IMR-90 (cell line): ENCODE data around the gene ETV3L. TPM values are rescaled to one million over a fixed set of nuclear protein-coding genes. Genes with fewer than 3 reads are reported as not detected.

Source experiments
- ATAC-seq: fragments of 200-7000 bp; cut with Tn5 transposase; 2 replicates; pipeline ENCODE4 v1.9.1; 2020; ENCODE audit warnings: low read depth, mild to moderate bottlenecking, moderate library complexity
- BruUV-seq: library from RNA; stranded (reverse); fragments of 400-500 nt; replicated peaks from 2 replicates; lab custom pipeline; 2021; lab: Mats Ljungman, UMichigan
- CTCF ChIA-PET: fragments of 300-600 bp; formaldehyde crosslinking; extraction: SDS; loops from one replicate; lab custom pipeline; 2021; ENCODE audit warnings: antibody characterized with exemption; lab: Yijun Ruan, JAX
- POLR2A ChIA-PET: fragments of 300-600 bp; sonication (Branson Sonifier 250); formaldehyde crosslinking; loops from one replicate; lab custom pipeline; 2022; ENCODE audit warnings: antibody characterized with exemption; ENCODE audit not compliant: unreplicated experiment; lab: Charles Lee
- DNase-seq: peaks from one replicate; pipeline ENCODE4 v3.0.0; 2013
- H2AFZ ChIP-seq: replicated peaks from 2 replicates; pipeline ENCODE3; 2013; ENCODE audit warnings: low read length, mild to moderate bottlenecking; ENCODE audit not compliant: poor library complexity
- H2AK5ac ChIP-seq: 2 replicates; pipeline ENCODE4 v1.6.1; 2013; ENCODE audit warnings: low read depth, low read length, inconsistent platforms
- H2AK9ac ChIP-seq: replicated peaks from 2 replicates; pipeline ENCODE3; 2013; ENCODE audit warnings: mild to moderate bottlenecking, low read depth, low read length, moderate library complexity; ENCODE audit not compliant: poor library complexity
- H2BK120ac ChIP-seq: 2 replicates; pipeline ENCODE4 v1.6.1; 2013; ENCODE audit warnings: low read depth, low read length, inconsistent platforms
- H2BK15ac ChIP-seq: 3 replicates; pipeline ENCODE4 v1.6.1; 2013; ENCODE audit warnings: low read depth, low read length, inconsistent platforms
- H2BK20ac ChIP-seq: 2 replicates; pipeline ENCODE4 v1.6.1; 2013; ENCODE audit warnings: low read depth, mild to moderate bottlenecking, inconsistent platforms, low read length, moderate library complexity
- H2BK5ac ChIP-seq: 2 replicates; pipeline ENCODE4 v1.6.1; 2013; ENCODE audit warnings: mild to moderate bottlenecking, low read depth, low read length, inconsistent platforms; ENCODE audit not compliant: poor library complexity, severe bottlenecking
- H3K14ac ChIP-seq: replicated peaks from 2 replicates; pipeline ENCODE4 v1.6.1; 2013; ENCODE audit warnings: low read depth, low read length, inconsistent platforms
- H3K18ac ChIP-seq: 2 replicates; pipeline ENCODE4 v1.6.1; 2013; ENCODE audit warnings: low read depth, low read length, control low read depth
- H3K23ac ChIP-seq: 2 replicates; pipeline ENCODE4 v1.6.1; 2013; ENCODE audit warnings: low read depth, low read length, inconsistent platforms
- H3K27ac ChIP-seq: 2 replicates; pipeline ENCODE4 v1.5.1; 2013; ENCODE audit warnings: mild to moderate bottlenecking, control low read depth, low read length; ENCODE audit not compliant: insufficient read depth
- H3K27me3 ChIP-seq: 2 replicates; pipeline ENCODE4 v1.6.1; 2013; ENCODE audit warnings: low read length; ENCODE audit not compliant: control insufficient read depth, insufficient read depth
- H3K36me3 ChIP-seq: 2 replicates; pipeline ENCODE4 v1.6.1; 2013; ENCODE audit warnings: low read length, mixed read lengths; ENCODE audit not compliant: control insufficient read depth, insufficient read depth
- H3K4ac ChIP-seq: 2 replicates; pipeline ENCODE4 v1.6.1; 2013; ENCODE audit warnings: low read depth, low read length, inconsistent platforms
- H3K4me1 ChIP-seq: 2 replicates; pipeline ENCODE4 v1.6.1; 2013; ENCODE audit warnings: low read length, mixed read lengths; ENCODE audit not compliant: control insufficient read depth, insufficient read depth
- H3K4me2 ChIP-seq: 2 replicates; pipeline ENCODE4 v1.6.1; 2013; ENCODE audit warnings: low read depth, mild to moderate bottlenecking, control low read depth, low read length, moderate library complexity
- H3K4me3 ChIP-seq: 2 replicates; pipeline ENCODE4 v1.5.1; 2013; ENCODE audit warnings: low read depth, mild to moderate bottlenecking, control low read depth, low read length, moderate library complexity; ENCODE audit not compliant: insufficient read depth
- H3K56ac ChIP-seq: 2 replicates; pipeline ENCODE4 v1.6.1; 2013; ENCODE audit warnings: low read length, inconsistent platforms; ENCODE audit not compliant: insufficient read depth; ENCODE audit errors: extremely low read depth
- H3K79me1 ChIP-seq, 2 experiments: 2 replicates each; pipeline ENCODE4 v1.6.1; 2013; ENCODE audit warnings: low read length in 2 of 2, inconsistent platforms in 1 of 2, low read depth in 1 of 2
- H3K9ac ChIP-seq: 2 replicates; pipeline ENCODE4 v1.6.1; 2013; ENCODE audit warnings: low read depth, low read length, control low read depth
- H3K9me1 ChIP-seq: 2 replicates; pipeline ENCODE4 v1.6.1; 2013; ENCODE audit warnings: low read length, inconsistent platforms; ENCODE audit not compliant: insufficient read depth
- H3K9me3 ChIP-seq: 2 replicates; pipeline ENCODE4 v1.6.1; 2013; ENCODE audit warnings: low read length; ENCODE audit not compliant: control insufficient read depth, insufficient read depth
- H4K20me1 ChIP-seq: 2 replicates; pipeline ENCODE4 v1.6.1; 2013; ENCODE audit warnings: low read length, inconsistent platforms; ENCODE audit not compliant: insufficient read depth
- H4K5ac ChIP-seq: 2 replicates; pipeline ENCODE4 v1.6.1; 2013; ENCODE audit warnings: mild to moderate bottlenecking, low read depth, low read length, control low read depth
- H4K8ac ChIP-seq, 2 experiments: 2 replicates each; pipeline ENCODE4 v1.6.1; 2013; ENCODE audit warnings: low read depth in 2 of 2, low read length in 2 of 2, control low read depth in 1 of 2, inconsistent platforms in 1 of 2
- H4K91ac ChIP-seq: 2 replicates; pipeline ENCODE4 v1.6.1; 2013; ENCODE audit warnings: low read depth, low read length, inconsistent platforms; ENCODE audit not compliant: insufficient read depth
- CHD1 ChIP-seq: IDR thresholded peaks from 2 replicates; pipeline ENCODE4 v1.6.1; 2012; ENCODE audit warnings: low read depth, low read length, improper control_type of control experiment
- CTCF ChIP-seq: conservative IDR thresholded peaks from 2 replicates; pipeline ENCODE4 v1.5.1; 2012; ENCODE audit warnings: mild to moderate bottlenecking, low read depth, low read length, improper control_type of control experiment
- ELK1 ChIP-seq: fragments of 150-350 bp; IDR thresholded peaks from 2 replicates; pipeline ENCODE4 v1.6.1; 2016; ENCODE audit warnings: low read depth, mild to moderate bottlenecking, low read length, moderate library complexity, borderline replicate concordance
- FOS ChIP-seq: fragments of 150-350 bp; IDR thresholded peaks from 2 replicates; pipeline ENCODE4 v1.6.1; 2016; ENCODE audit warnings: low read depth, low read length
- MXI1 ChIP-seq: IDR thresholded peaks from 2 replicates; pipeline ENCODE4 v1.6.1; 2012; ENCODE audit warnings: low read depth, mild to moderate bottlenecking, low read length, moderate library complexity, borderline replicate concordance
- NFE2L2 ChIP-seq: fragments of 150-350 bp; IDR thresholded peaks from 2 replicates; pipeline ENCODE4 v1.6.1; 2016; ENCODE audit warnings: low read depth, mild to moderate bottlenecking, low read length
- RFX5 ChIP-seq: IDR thresholded peaks from 2 replicates; pipeline ENCODE4 v1.8.0; 2012; ENCODE audit warnings: low read depth, mild to moderate bottlenecking, low read length, moderate library complexity
- USF2 ChIP-seq: fragments of 150-350 bp; IDR thresholded peaks from 2 replicates; pipeline ENCODE4 v1.6.1; 2017; ENCODE audit warnings: mild to moderate bottlenecking, antibody characterized with exemption, low read length, low read depth
- WGBS, 2 experiments: methylation state at CpG; one replicate each; pipeline versions ENCODE4 v1.1.5 to v1.1.7; 2013; ENCODE audit warnings: missing lambda C conversion rate in 2 of 2; ENCODE audit not compliant: insufficient read length in 1 of 2; ENCODE audit errors: extremely low coverage in 2 of 2; 5-methylcytosine and 5-hydroxymethylcytosine counted together
- dilution Hi-C: fragments of 300-500 bp; cut with HindIII; formaldehyde crosslinking; loops from one replicate; pipeline ENCODE4 v1.14.3; 2018; ENCODE audit warnings: low sequenced_read_pairs; ENCODE audit not compliant: unreplicated experiment
- in situ Hi-C: fragments of 300-500 bp; cut with MboI; formaldehyde crosslinking; loops from 3 replicates; pipeline ENCODE4 v1.14.3; 2019; ENCODE audit warnings: low sequenced_read_pairs, inconsistent platforms, mixed read lengths
- intact Hi-C: fragments of 100-400 bp; cut with micrococcal nuclease; formaldehyde crosslinking; loops from 2 replicates; pipeline ENCODE4 v1.10.0; 2022
- polyA plus RNA-seq, 3 experiments: library from polyadenylated mRNA; depleted of rRNA; stranded (reverse); fragments of >200 nt; gene quantifications; 2 replicates each; pipeline ENCODE4 v1.2.3, GENCODE V29; 2012; ENCODE audit warnings: low replicate concordance in 1 of 3
- total RNA-seq: library from RNA; depleted of rRNA; stranded (reverse); fragments of >200 nt; gene quantifications from 2 replicates; pipeline ENCODE4 v1.2.3, GENCODE V29; 2012

Gene ETV3L
- total and polyA plus RNA-seq, 2 of the 4 experiments (the other 2 are of a cell fraction): not detected

- TF ChIP-seq NFE2L2 (no peak), CHD1 (no peak), RFX5 (no peak), MXI1 (no peak), USF2 (no peak), CTCF (no peak), FOS (no peak), ELK1 (no peak)
- no peaks in the 10 kb centered on the region for H3K79me1 ChIP-seq
Measured at GRCh38 chr1:157098519-157098918, 1.1 kb downstream of the ETV3L start.

More at GRCh38 chr1:157098519-157098918, 1.1 kb downstream of the ETV3L start:
- Histone ChIP-seq H3K4me3 (no peak overlapping the region), H2BK120ac (no peak overlapping the region), H4K8ac (no peak overlapping the region), H3K4me2 (no peak overlapping the region), H3K9ac (no peak overlapping the region), H3K27ac (no peak overlapping the region), H2AK5ac (no peak overlapping the region), H3K4me1 (no peaks in the 10 kb centered on the region), H3K14ac (no peak overlapping the region), H2BK20ac (no peak overlapping the region), H4K91ac (no peak overlapping the region), H3K18ac (no peak overlapping the region), H3K36me3 (no peaks in the 10 kb centered on the region), H3K23ac (no peak overlapping the region), H3K9me1 (peaks cover 3% of the 10 kb centered on the region; the same call in 1 of the 2 replicates), H4K5ac (no peak overlapping the region), H3K56ac (no peak overlapping the region), H3K9me3 (no peaks in the 10 kb centered on the region), H4K20me1 (no peaks in the 10 kb centered on the region), H2BK15ac (no peak overlapping the region), H3K27me3 (0 out of 2 replicates have a peak, but pooled peaks cover 3% of the 10 kb centered on the region), H2AK9ac (no peak overlapping the region), H2BK5ac (no peak overlapping the region), H2AFZ (no peak overlapping the region), H3K4ac (no peak overlapping the region)
- ChIA-PET POLR2A (no interaction called here), CTCF (interaction anchor here (1.3 kb wide), 1 partner anchor 8 kb away, joined by 4 read pairs; no protein-coding TSS in a partner anchor)
- no TSS peak for BruUV-seq
- intact Hi-C loops (loop anchor here (10.0 kb wide), 1 partner anchor 266 kb away; no protein-coding TSS in a partner anchor), dilution Hi-C loops (no loop called here), in situ Hi-C loops (no loop called here)
- ATAC-seq: no peak
- WGBS, 2 experiments: no CpG with 5 or more reads among the region's 9 CpGs
- no peak for DNase-seq
